GM23338 (cell line): Measurements from ENCODE around the gene ZBTB20. TPM values are rescaled to one million over a fixed set of nuclear protein-coding genes. Genes with fewer than 3 reads are reported as not detected.

Experiments used
- ATAC-seq: fragments of 200-7000 bp; cut with Tn5 transposase; 3 replicates; pipeline ENCODE4 v1.9.1; 2020
- DNase-seq: peaks from one replicate; pipeline ENCODE4 v3.0.0-alpha.2; 2015; ENCODE audit warnings: low spot score
- H2AFZ ChIP-seq: fragments of 200-600 bp; sonication (generic); 2 replicates; pipeline ENCODE4 v1.8.0; 2016; ENCODE audit warnings: antibody characterized with exemption, mild to moderate bottlenecking, moderate library complexity
- H3F3A ChIP-seq: fragments of 200-600 bp; sonication (generic); replicated peaks from 2 replicates; pipeline ENCODE4 v1.8.0; 2017; ENCODE audit warnings: antibody characterized with exemption, mixed run types, low read depth
- H3K27ac ChIP-seq: fragments of 200-600 bp; sonication (generic); 2 replicates; pipeline ENCODE4 v1.6.1; 2016; ENCODE audit warnings: low read depth
- H3K27me3 ChIP-seq: fragments of 200-600 bp; sonication (generic); 2 replicates; pipeline ENCODE4 v1.8.0; 2016; ENCODE audit warnings: mild to moderate bottlenecking, mixed run types, moderate library complexity; ENCODE audit not compliant: insufficient read depth
- H3K36me3 ChIP-seq: fragments of 200-600 bp; sonication (generic); 2 replicates; pipeline ENCODE4 v1.8.0; 2016; ENCODE audit warnings: mild to moderate bottlenecking; ENCODE audit not compliant: insufficient read depth
- H3K4me1 ChIP-seq: fragments of 200-600 bp; sonication (generic); 2 replicates; pipeline ENCODE4 v1.8.0; 2016; ENCODE audit warnings: mild to moderate bottlenecking, moderate library complexity; ENCODE audit not compliant: insufficient read depth
- H3K4me2 ChIP-seq: fragments of 200-600 bp; sonication (generic); 2 replicates; pipeline ENCODE4 v1.7.1; 2017; ENCODE audit warnings: mixed run types
- H3K4me3 ChIP-seq: fragments of 200-600 bp; sonication (generic); 2 replicates; pipeline ENCODE4 v1.6.1; 2016; ENCODE audit warnings: mixed run types
- H3K79me2 ChIP-seq: fragments of 200-600 bp; sonication (generic); replicated peaks from 2 replicates; pipeline ENCODE4 v1.8.0; 2017; ENCODE audit warnings: mild to moderate bottlenecking; ENCODE audit not compliant: insufficient read depth
- H3K9me2 ChIP-seq: fragments of 200-600 bp; sonication (generic); 2 replicates; pipeline ENCODE4 v1.8.0; 2017; ENCODE audit not compliant: insufficient read depth
- H4K20me1 ChIP-seq: fragments of 200-600 bp; sonication (generic); replicated peaks from 2 replicates; pipeline ENCODE4 v1.8.0; 2017; ENCODE audit warnings: mild to moderate bottlenecking; ENCODE audit not compliant: insufficient read depth
- H3K27ac Mint-ChIP-seq: 2 replicates; pipeline ENCODE4 v1.8.0; 2020; ENCODE audit warnings: inconsistent platforms, mild to moderate bottlenecking, moderate library complexity, mixed read lengths
- H3K27me3 Mint-ChIP-seq: 3 replicates; pipeline ENCODE4 v1.8.0; 2022; ENCODE audit warnings: low read depth, mild to moderate bottlenecking, moderate library complexity, mixed read lengths, inconsistent platforms; ENCODE audit not compliant: insufficient read depth, poor library complexity
- H3K36me3 Mint-ChIP-seq: 3 replicates; pipeline ENCODE4 v1.8.0; 2021; ENCODE audit warnings: low read depth, mild to moderate bottlenecking, inconsistent platforms, moderate library complexity, mixed read lengths
- H3K4me1 Mint-ChIP-seq: 3 replicates; pipeline ENCODE4 v1.8.0; 2020; ENCODE audit warnings: mild to moderate bottlenecking, inconsistent platforms, mixed read lengths
- H3K4me3 Mint-ChIP-seq: 3 replicates; pipeline ENCODE4 v1.8.0; 2021; ENCODE audit warnings: moderate library complexity, mild to moderate bottlenecking, inconsistent platforms, mixed read lengths
- H3K9me3 Mint-ChIP-seq: 3 replicates; pipeline ENCODE4 v1.8.0; 2020; ENCODE audit warnings: moderate library complexity, mild to moderate bottlenecking, inconsistent platforms, mixed read lengths
- EZH2phosphoT487 ChIP-seq: fragments of 200-600 bp; sonication (generic); IDR thresholded peaks from one replicate; pipeline ENCODE4 v1.8.1; 2018; ENCODE audit warnings: antibody characterized with exemption; ENCODE audit not compliant: unreplicated experiment
- JUNB ChIP-seq: IDR thresholded peaks from one replicate; pipeline ENCODE4 v1.6.1; 2016; ENCODE audit warnings: antibody characterized with exemption; ENCODE audit not compliant: unreplicated experiment
- NANOG ChIP-seq: IDR thresholded peaks from 2 replicates; pipeline ENCODE4 v1.6.1; 2016; ENCODE audit warnings: antibody characterized with exemption, borderline replicate concordance
- POLR2AphosphoS5 ChIP-seq: IDR thresholded peaks from 2 replicates; pipeline ENCODE4 v1.6.1; 2016; ENCODE audit warnings: antibody characterized with exemption, low read depth
- STAT1 ChIP-seq: IDR thresholded peaks from one replicate; pipeline ENCODE4 v1.6.1; 2016; ENCODE audit warnings: antibody characterized with exemption; ENCODE audit not compliant: unreplicated experiment
- ZNF114 ChIP-seq: fragments of 250-450 bp; sonication (Bioruptor Pico); IDR thresholded peaks from 2 replicates; pipeline ENCODE4 v1.5.0; 2020; ENCODE audit warnings: mild to moderate bottlenecking, moderate library complexity
- ZNF331 ChIP-seq: fragments of 250-450 bp; sonication (Bioruptor Pico); IDR thresholded peaks from 2 replicates; pipeline ENCODE4 v1.5.0; 2020; ENCODE audit warnings: low read depth, mild to moderate bottlenecking, moderate library complexity
- polyA plus RNA-seq: library from polyadenylated mRNA; unstranded; fragments of >200 nt; fragmentation: Nextera tagmentation; extraction: Ambion mirVana; gene quantifications from 2 replicates; pipeline ENCODE4 v1.2.1, GENCODE V29; 2016
- total RNA-seq: library from RNA; depleted of rRNA; stranded (reverse); fragments of >200 nt; shearing (Covaris generic); gene quantifications from 2 replicates; pipeline ENCODE4 v1.2.3, GENCODE V29; 2014
- TF ChIP-seq, protein P1 (sequence below): fragments of 250-450 bp; sonication (Bioruptor Pico); IDR thresholded peaks from 2 replicates; pipeline ENCODE4 v1.5.0; 2020; ENCODE audit warnings: mild to moderate bottlenecking, moderate library complexity
- TF ChIP-seq, protein P2 (sequence below), 2 experiments: fragments of 200-600 bp in 1 of 2; sonication (generic) in 1 of 2; conservative IDR thresholded peaks; 2 replicates each; pipeline versions ENCODE4 v1.5.1 to v1.6.1; 2016 to 2017; ENCODE audit warnings: antibody characterized with exemption in 2 of 2, low read depth in 2 of 2, mild to moderate bottlenecking in 2 of 2, moderate library complexity in 1 of 2
- TF ChIP-seq, protein P3 (sequence below): IDR thresholded peaks from 2 replicates; pipeline ENCODE4 v1.6.1; 2016; ENCODE audit warnings: antibody characterized with exemption

ZBTB20 gene
- total and polyA plus RNA-seq, 2 experiments from 2014 or later: 2.0 to 3.3 TPM

DNA sequence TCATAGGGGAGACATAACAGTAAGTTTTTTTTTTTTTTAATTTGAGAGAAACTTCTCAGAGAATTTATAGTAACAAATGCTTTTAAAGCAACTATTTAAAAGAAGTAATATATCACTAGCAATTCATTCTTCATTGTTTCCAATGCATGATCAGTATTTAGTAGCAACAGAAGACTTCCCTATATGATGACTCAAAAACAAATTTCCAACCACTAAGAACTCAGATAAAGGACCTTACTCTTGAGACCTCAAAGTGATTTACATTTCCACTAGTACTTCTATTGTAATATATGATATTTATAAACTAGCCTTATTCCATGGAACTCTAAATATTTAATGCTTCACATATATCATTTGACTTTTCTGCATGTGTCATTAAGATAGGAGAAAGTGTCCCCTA, 356.3 kb downstream of the ZBTB20 start (continued):
- TF ChIP-seq, protein P1, sequence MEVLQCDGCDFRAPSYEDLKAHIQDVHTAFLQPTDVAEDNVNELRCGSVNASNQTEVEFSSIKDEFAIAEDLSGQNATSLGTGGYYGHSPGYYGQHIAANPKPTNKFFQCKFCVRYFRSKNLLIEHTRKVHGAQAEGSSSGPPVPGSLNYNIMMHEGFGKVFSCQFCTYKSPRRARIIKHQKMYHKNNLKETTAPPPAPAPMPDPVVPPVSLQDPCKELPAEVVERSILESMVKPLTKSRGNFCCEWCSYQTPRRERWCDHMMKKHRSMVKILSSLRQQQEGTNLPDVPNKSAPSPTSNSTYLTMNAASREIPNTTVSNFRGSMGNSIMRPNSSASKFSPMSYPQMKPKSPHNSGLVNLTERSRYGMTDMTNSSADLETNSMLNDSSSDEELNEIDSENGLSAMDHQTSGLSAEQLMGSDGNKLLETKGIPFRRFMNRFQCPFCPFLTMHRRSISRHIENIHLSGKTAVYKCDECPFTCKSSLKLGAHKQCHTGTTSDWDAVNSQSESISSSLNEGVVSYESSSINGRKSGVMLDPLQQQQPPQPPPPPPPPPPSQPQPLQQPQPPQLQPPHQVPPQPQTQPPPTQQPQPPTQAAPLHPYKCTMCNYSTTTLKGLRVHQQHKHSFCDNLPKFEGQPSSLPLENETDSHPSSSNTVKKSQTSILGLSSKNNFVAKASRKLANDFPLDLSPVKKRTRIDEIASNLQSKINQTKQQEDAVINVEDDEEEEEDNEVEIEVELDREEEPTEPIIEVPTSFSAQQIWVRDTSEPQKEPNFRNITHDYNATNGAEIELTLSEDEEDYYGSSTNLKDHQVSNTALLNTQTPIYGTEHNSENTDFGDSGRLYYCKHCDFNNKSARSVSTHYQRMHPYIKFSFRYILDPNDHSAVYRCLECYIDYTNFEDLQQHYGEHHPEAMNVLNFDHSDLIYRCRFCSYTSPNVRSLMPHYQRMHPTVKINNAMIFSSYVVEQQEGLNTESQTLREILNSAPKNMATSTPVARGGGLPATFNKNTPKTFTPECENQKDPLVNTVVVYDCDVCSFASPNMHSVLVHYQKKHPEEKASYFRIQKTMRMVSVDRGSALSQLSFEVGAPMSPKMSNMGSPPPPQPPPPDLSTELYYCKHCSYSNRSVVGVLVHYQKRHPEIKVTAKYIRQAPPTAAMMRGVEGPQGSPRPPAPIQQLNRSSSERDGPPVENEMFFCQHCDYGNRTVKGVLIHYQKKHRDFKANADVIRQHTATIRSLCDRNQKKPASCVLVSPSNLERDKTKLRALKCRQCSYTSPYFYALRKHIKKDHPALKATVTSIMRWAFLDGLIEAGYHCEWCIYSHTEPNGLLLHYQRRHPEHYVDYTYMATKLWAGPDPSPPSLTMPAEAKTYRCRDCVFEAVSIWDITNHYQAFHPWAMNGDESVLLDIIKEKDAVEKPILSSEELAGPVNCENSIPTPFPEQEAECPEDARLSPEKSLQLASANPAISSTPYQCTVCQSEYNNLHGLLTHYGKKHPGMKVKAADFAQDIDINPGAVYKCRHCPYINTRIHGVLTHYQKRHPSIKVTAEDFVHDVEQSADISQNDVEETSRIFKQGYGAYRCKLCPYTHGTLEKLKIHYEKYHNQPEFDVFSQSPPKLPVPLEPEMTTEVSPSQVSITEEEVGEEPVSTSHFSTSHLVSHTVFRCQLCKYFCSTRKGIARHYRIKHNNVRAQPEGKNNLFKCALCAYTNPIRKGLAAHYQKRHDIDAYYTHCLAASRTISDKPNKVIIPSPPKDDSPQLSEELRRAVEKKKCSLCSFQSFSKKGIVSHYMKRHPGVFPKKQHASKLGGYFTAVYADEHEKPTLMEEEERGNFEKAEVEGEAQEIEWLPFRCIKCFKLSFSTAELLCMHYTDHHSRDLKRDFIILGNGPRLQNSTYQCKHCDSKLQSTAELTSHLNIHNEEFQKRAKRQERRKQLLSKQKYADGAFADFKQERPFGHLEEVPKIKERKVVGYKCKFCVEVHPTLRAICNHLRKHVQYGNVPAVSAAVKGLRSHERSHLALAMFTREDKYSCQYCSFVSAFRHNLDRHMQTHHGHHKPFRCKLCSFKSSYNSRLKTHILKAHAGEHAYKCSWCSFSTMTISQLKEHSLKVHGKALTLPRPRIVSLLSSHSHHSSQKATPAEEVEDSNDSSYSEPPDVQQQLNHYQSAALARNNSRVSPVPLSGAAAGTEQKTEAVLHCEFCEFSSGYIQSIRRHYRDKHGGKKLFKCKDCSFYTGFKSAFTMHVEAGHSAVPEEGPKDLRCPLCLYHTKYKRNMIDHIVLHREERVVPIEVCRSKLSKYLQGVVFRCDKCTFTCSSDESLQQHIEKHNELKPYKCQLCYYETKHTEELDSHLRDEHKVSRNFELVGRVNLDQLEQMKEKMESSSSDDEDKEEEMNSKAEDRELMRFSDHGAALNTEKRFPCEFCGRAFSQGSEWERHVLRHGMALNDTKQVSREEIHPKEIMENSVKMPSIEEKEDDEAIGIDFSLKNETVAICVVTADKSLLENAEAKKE (CRISPR knock-in tag): no peak

DNA sequence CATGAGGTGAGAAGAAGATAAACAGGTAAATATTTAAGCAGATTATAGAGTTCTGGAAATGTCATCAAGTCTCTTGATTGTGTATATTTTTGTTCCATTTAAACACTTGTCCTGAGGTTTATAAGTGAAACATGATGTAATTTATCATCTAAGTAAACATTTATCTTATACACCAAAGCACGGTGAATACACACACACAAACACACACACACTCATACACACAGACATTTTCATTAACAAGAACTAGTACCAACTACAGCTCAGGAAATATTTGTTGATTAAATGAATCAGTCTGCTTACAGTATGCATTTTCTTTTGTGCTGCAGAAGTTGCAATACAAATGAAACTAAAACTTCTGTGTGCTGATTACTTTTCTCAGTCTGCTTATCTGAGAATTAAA, 357.3 kb downstream of the ZBTB20 start:
- Histone ChIP-seq H3K36me3 (no peaks in the 10 kb centered on the region), H3K4me1 (no peaks in the 10 kb centered on the region), H3K4me3 (no peak overlapping the region), H3K27me3 (no peaks in the 10 kb centered on the region), H3F3A (no peaks in the 10 kb centered on the region), H4K20me1 (no peaks in the 10 kb centered on the region), H3K4me2 (no peak overlapping the region), H3K79me2 (no peaks in the 10 kb centered on the region), H3K9me2 (no peaks in the 10 kb centered on the region), H2AFZ (no peak overlapping the region), H3K27ac (no peak overlapping the region)
- Mint-ChIP-seq H3K9me3 (no peaks in the 10 kb centered on the region), H3K36me3 (no peaks in the 10 kb centered on the region), H3K4me1 (no peaks in the 10 kb centered on the region), H3K27me3 (no peaks in the 10 kb centered on the region), H3K27ac (no peak overlapping the region), H3K4me3 (no peak overlapping the region)
- ATAC-seq: no peak
- no peak for DNase-seq
- TF ChIP-seq NANOG: no peak
- TF ChIP-seq, protein P2, sequence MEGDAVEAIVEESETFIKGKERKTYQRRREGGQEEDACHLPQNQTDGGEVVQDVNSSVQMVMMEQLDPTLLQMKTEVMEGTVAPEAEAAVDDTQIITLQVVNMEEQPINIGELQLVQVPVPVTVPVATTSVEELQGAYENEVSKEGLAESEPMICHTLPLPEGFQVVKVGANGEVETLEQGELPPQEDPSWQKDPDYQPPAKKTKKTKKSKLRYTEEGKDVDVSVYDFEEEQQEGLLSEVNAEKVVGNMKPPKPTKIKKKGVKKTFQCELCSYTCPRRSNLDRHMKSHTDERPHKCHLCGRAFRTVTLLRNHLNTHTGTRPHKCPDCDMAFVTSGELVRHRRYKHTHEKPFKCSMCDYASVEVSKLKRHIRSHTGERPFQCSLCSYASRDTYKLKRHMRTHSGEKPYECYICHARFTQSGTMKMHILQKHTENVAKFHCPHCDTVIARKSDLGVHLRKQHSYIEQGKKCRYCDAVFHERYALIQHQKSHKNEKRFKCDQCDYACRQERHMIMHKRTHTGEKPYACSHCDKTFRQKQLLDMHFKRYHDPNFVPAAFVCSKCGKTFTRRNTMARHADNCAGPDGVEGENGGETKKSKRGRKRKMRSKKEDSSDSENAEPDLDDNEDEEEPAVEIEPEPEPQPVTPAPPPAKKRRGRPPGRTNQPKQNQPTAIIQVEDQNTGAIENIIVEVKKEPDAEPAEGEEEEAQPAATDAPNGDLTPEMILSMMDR (conservative IDR thresholded peaks at IDR 0.05; ENCODE audit: low read depth in 2 of 2): no peak
- TF ChIP-seq STAT1: no peak
- TF ChIP-seq JUNB: no peak
- TF ChIP-seq, protein P3, sequence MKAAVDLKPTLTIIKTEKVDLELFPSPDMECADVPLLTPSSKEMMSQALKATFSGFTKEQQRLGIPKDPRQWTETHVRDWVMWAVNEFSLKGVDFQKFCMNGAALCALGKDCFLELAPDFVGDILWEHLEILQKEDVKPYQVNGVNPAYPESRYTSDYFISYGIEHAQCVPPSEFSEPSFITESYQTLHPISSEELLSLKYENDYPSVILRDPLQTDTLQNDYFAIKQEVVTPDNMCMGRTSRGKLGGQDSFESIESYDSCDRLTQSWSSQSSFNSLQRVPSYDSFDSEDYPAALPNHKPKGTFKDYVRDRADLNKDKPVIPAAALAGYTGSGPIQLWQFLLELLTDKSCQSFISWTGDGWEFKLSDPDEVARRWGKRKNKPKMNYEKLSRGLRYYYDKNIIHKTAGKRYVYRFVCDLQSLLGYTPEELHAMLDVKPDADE: no peak
- TF ChIP-seq POLR2AphosphoS5: no peak
- no peak for TF ChIP-seq ZNF331 (CRISPR knock-in tag)
- no peak for TF ChIP-seq EZH2phosphoT487
- TF ChIP-seq ZNF114 (CRISPR knock-in tag): no peak
